Body of pancreas (tissue), 4 donors: ENCODE data around the gene RNGTT.
"Not testable (repeated sequence)": the region's sequence is repeated elsewhere in the genome, so short reads cannot be mapped to it uniquely, and the experiment has no call there.

Experiments used
- CTCF ChIP-seq, 7 experiments: fragments of 450-650 bp in 4 of 7; fragments of 200-600 bp in 3 of 7; sonication (generic) in 3 of 7; IDR thresholded peaks; one replicate each; pipeline ENCODE4 v1.5.1; 2016 to 2019; ENCODE audit warnings: antibody characterized with exemption in 7 of 7
- POLR2A ChIP-seq, 3 donors: fragments of 450-650 bp; IDR thresholded peaks; one replicate each; pipeline ENCODE4 v1.6.1; 2016; ENCODE audit warnings: antibody characterized with exemption in 3 of 3, mild to moderate bottlenecking in 2 of 3

GRCh38 chr6:88833071-88833470 is 130.3 kb downstream of the RNGTT start:
- not testable (repeated sequence) for TF ChIP-seq CTCF, POLR2A (IDR thresholded peaks at IDR 0.05)
